Measurements from ENCODE around the gene DCAF7. TPM values are rescaled to one million over a fixed set of nuclear protein-coding genes. Genes with fewer than 3 reads are reported as not detected.

Gene DCAF7
- total and polyA plus RNA-seq, 11 donors: 9.9 to 61.8 (median 41.2) TPM

- Histone ChIP-seq H3K4me3 (no peak overlapping the region), H3K27ac (no peak overlapping the region), H3K9me3 (no peaks in the 10 kb centered on the region), H3K36me3 (no peaks in the 10 kb centered on the region), H3K4me1 (no peaks in the 10 kb centered on the region), H3K27me3 (peaks cover 0 to 5% (median 0%) of the 10 kb centered on the region in 9 donors)
- DNase-seq: no peak
- ATAC-seq: peak in 1 of 4 donors; percentile 19
- intact Hi-C loops (cut with DNase I): no loop called here
- 69 to 77% (median 72%) methylated on average over 25 to 26 of the region's 26 CpGs for WGBS, 4 donors
- TF ChIP-seq CTCF (IDR thresholded peaks at IDR 0.05): no peak
- TF ChIP-seq POLR2A (IDR thresholded peaks at IDR 0.05): no peak
Measured at GRCh38 chr17:63529711-63530556, 20.3 kb upstream of the DCAF7 start.

GRCh38 chr17:63530557-63531021 is 19.7 kb upstream of the DCAF7 start:
- no peak overlapping the region for H3K4me3 ChIP-seq
- TF ChIP-seq POLR2A (IDR thresholded peaks at IDR 0.05) (no peak), CTCF (IDR thresholded peaks at IDR 0.05) (no peak)
- H3K27ac ChIP-seq: no peak overlapping the region
- no peak for DNase-seq
- H3K27me3 ChIP-seq: peaks cover 0 to 5% (median 0%) of the 10 kb centered on the region in 9 donors
- no peak for ATAC-seq
- no peaks in the 10 kb centered on the region for H3K9me3 ChIP-seq
- WGBS, 4 donors: 85 to 100% (median 91%) methylated on average over 1 to 3 of the region's 3 CpGs
- H3K36me3 ChIP-seq: no peaks in the 10 kb centered on the region
- intact Hi-C loops (cut with DNase I): no loop called here
- H3K4me1 ChIP-seq: no peaks in the 10 kb centered on the region

- Histone ChIP-seq H3K27me3 (peaks cover 0 to 4% (median 0%) of the 10 kb centered on the region in 9 donors), H3K4me1 (no peaks in the 10 kb centered on the region), H3K27ac (no peak overlapping the region), H3K36me3 (no peaks in the 10 kb centered on the region), H3K9me3 (no peaks in the 10 kb centered on the region), H3K4me3 (no peak overlapping the region)
- WGBS, 4 donors: 87 to 91% (median 91%) methylated on average over 8 to 10 of the region's 10 CpGs
- ATAC-seq (no peak), DNase-seq (no peak)
- TF ChIP-seq CTCF (IDR thresholded peaks at IDR 0.05) (no peak), POLR2A (IDR thresholded peaks at IDR 0.05) (no peak)
- intact Hi-C loops (cut with DNase I): no loop called here
Measured at GRCh38 chr17:63531022-63531965, 19.0 kb upstream of the DCAF7 start.

All from heart left ventricle (tissue), 16 donors.